ENCODE measurements around the gene SYT7. TPM values are rescaled to one million over a fixed set of nuclear protein-coding genes. Genes with fewer than 3 reads are reported as not detected.

Gene SYT7
- total and polyA plus RNA-seq, 2 of the 4 experiments (the other 2 are of a cell fraction) = under 0.01 to 0.19 TPM

- dilution Hi-C loops (cut with HindIII; ENCODE audit: low sequenced_read_pairs, unreplicated experiment) = no loop called here
- H3K4me3 ChIP-seq (ENCODE audit: insufficient read depth, low read depth, low read length) = no peak overlapping the region
- no peak overlapping the region for H3K18ac ChIP-seq (ENCODE audit: low read depth, low read length)
- H4K91ac ChIP-seq (ENCODE audit: insufficient read depth, low read depth, low read length) = no peak overlapping the region
- H3K79me1 ChIP-seq (ENCODE audit: low read depth in 1 of 2, low read length in 2 of 2) = no peaks in the 10 kb centered on the region
- no peak for TF ChIP-seq POLR2A (IDR thresholded peaks at IDR 0.05; ENCODE audit: low read depth, low read length)
- TF ChIP-seq MAZ (IDR thresholded peaks at IDR 0.05; ENCODE audit: borderline replicate concordance, low read depth, low read length) = no peak
- TF ChIP-seq CEBPB (IDR thresholded peaks at IDR 0.05; ENCODE audit: low read depth, low read length) = no peak
- no peak for TF ChIP-seq ELK1 (IDR thresholded peaks at IDR 0.05; ENCODE audit: borderline replicate concordance, low read depth, low read length)
- peak; percentile 16; the same call in 1 of the 2 replicates for TF ChIP-seq RAD21 (IDR thresholded peaks at IDR 0.05; ENCODE audit: low read length)
- TF ChIP-seq NFE2L2 (IDR thresholded peaks at IDR 0.05; ENCODE audit: low read depth, low read length) = no peak
- no peak for TF ChIP-seq MAFK (IDR thresholded peaks at IDR 0.05; ENCODE audit: low read depth, low read length)
- TF ChIP-seq RCOR1 (IDR thresholded peaks at IDR 0.05; ENCODE audit: insufficient replicate concordance, low read length) = no peak
- no peak for TF ChIP-seq MXI1 (IDR thresholded peaks at IDR 0.05; ENCODE audit: borderline replicate concordance, low read depth, low read length)
- TF ChIP-seq FOS (IDR thresholded peaks at IDR 0.05; ENCODE audit: low read depth, low read length) = no peak
- peak; percentile 26; the same call in 1 of the 2 replicates for TF ChIP-seq CTCF (conservative IDR thresholded peaks at IDR 0.05; ENCODE audit: low read depth, low read length)
- TF ChIP-seq USF2 (IDR thresholded peaks at IDR 0.05; ENCODE audit: low read depth, low read length) = no peak
- TF ChIP-seq RFX5 (IDR thresholded peaks at IDR 0.05; ENCODE audit: low read depth, low read length) = no peak
- no peak for TF ChIP-seq BHLHE40 (IDR thresholded peaks at IDR 0.05; ENCODE audit: low read depth, low read length)
- no peak for TF ChIP-seq CHD1 (IDR thresholded peaks at IDR 0.05; ENCODE audit: low read depth, low read length)
- no peaks in the 10 kb centered on the region for H3K36me3 ChIP-seq (ENCODE audit: control insufficient read depth, insufficient read depth, low read length)
- H4K8ac ChIP-seq (ENCODE audit: low read depth in 2 of 2, low read length in 2 of 2) = no peak overlapping the region
- H3K9ac ChIP-seq (ENCODE audit: low read depth, low read length) = no peak overlapping the region
- no peaks in the 10 kb centered on the region for H4K20me1 ChIP-seq (ENCODE audit: insufficient read depth, low read length)
- no peak overlapping the region for H3K14ac ChIP-seq (replicated peaks; ENCODE audit: low read depth, low read length)
- peaks cover 1% of the 10 kb centered on the region for H3K4me1 ChIP-seq (ENCODE audit: control insufficient read depth, insufficient read depth, low read length)
- H3K27ac ChIP-seq (ENCODE audit: insufficient read depth, low read length) = no peak overlapping the region
- no peak overlapping the region for H2AK5ac ChIP-seq (ENCODE audit: low read depth, low read length)
- 0 out of 2 replicates have a peak, but pooled peaks cover 7% of the 10 kb centered on the region for H3K9me1 ChIP-seq (ENCODE audit: insufficient read depth, low read length)
- no peak overlapping the region for H3K4me2 ChIP-seq (ENCODE audit: low read depth, low read length)
- H2BK20ac ChIP-seq (ENCODE audit: low read depth, low read length) = no peak overlapping the region
- ATAC-seq (ENCODE audit: low read depth) (no peak), DNase-seq (no peak)
- H2BK5ac ChIP-seq (ENCODE audit: low read depth, low read length, poor library complexity, severe bottlenecking) = no peak overlapping the region
- no peak overlapping the region for H3K23ac ChIP-seq (ENCODE audit: low read depth, low read length)
- ChIA-PET CTCF (no interaction called here), POLR2A (ENCODE audit: unreplicated experiment) (no interaction called here)
- intact Hi-C loops (cut with micrococcal nuclease) = no loop called here
- WGBS, 2 experiments (ENCODE audit: extremely low coverage in 2 of 2, insufficient read length in 1 of 2) = 13% methylated on average over 1 of the region's 8 CpGs; no CpG with 5 or more reads in 1 of the 2 experiments
- H3K4ac ChIP-seq (ENCODE audit: low read depth, low read length) = no peak overlapping the region
- H3K56ac ChIP-seq (ENCODE audit: extremely low read depth, insufficient read depth, low read length) = no peak overlapping the region
- H4K5ac ChIP-seq (ENCODE audit: low read depth, low read length) = no peak overlapping the region
- no peak overlapping the region for H2AK9ac ChIP-seq (replicated peaks; ENCODE audit: low read depth, low read length, poor library complexity)
- BruUV-seq (replicated peaks) = no TSS peak
- H2BK120ac ChIP-seq (ENCODE audit: low read depth, low read length) = no peak overlapping the region
- in situ Hi-C loops (cut with MboI; ENCODE audit: low sequenced_read_pairs) = no loop called here
- no peak overlapping the region for H2BK15ac ChIP-seq (ENCODE audit: low read depth, low read length)
- peaks cover 52% of the 10 kb centered on the region for H3K27me3 ChIP-seq (ENCODE audit: control insufficient read depth, insufficient read depth, low read length)
- H2AFZ ChIP-seq (replicated peaks; ENCODE audit: low read length, poor library complexity) = no peak overlapping the region
- peaks cover 4% of the 10 kb centered on the region for H3K9me3 ChIP-seq (ENCODE audit: control insufficient read depth, insufficient read depth, low read length)
Measured at GRCh38 chr11:61609980-61610366, 29.1 kb upstream of the SYT7 start.

All from IMR-90 (cell line).